ENCODE data around the gene KCTD5.

KCTD5 gene

DNA sequence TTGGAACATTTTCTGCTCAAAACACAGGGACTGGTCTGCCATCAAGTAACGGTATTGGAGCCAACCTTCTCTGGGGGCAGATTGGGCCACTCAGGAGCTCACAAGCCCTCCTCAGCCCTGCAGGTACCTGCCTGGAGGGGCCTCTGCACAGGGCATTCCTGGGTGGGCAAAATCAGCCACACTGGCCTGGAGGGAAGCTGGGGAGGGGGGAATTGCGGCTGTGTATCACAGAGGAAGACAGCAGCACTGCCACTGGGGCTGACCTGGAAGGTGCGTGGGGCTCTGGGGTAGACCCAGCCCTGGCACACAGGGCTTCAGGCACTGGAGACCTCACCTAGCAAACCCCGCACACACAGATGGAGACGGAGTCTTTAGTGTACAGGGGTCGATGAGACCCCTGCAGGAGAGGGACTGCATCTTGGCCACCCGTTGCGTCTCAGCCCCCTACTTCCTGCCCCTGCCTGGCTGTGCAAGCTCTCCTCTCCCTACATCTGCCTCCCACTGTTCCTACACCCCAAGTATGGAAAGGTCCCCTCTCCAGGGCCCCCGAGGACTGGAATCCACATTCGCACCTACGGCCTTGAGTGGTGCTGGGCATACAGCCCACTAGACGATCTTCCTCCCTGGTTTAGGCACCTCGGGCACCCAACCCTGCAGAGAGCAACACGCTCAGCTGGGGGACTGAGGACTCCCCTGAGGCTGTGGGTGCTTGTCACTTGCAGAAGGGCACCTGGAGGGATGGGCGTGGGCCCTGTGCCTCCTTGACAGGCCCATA lies 63.0 kb downstream of the KCTD5 start:
- no peak overlapping the region for H3K27ac ChIP-seq (ENCODE audit: low read depth, low read length, severe bottlenecking)
- no peaks in the 10 kb centered on the region for H3K4me1 ChIP-seq (ENCODE audit: control insufficient read depth, insufficient read depth, low read length, poor library complexity, severe bottlenecking)
- 81 to 87% methylated on average over 12 of the region's 15 CpGs for WGBS, 2 experiments (ENCODE audit: insufficient coverage in 2 of 2)
- H3K9me3 ChIP-seq (ENCODE audit: control insufficient read depth, low read length) = no peaks in the 10 kb centered on the region
- H3K36me3 ChIP-seq (ENCODE audit: control insufficient read depth, insufficient read depth, low read length) = no peaks in the 10 kb centered on the region
- H3K4me3 ChIP-seq (ENCODE audit: extremely low read depth, insufficient read depth, low read length, poor library complexity, severe bottlenecking) = no peak overlapping the region

DNA sequence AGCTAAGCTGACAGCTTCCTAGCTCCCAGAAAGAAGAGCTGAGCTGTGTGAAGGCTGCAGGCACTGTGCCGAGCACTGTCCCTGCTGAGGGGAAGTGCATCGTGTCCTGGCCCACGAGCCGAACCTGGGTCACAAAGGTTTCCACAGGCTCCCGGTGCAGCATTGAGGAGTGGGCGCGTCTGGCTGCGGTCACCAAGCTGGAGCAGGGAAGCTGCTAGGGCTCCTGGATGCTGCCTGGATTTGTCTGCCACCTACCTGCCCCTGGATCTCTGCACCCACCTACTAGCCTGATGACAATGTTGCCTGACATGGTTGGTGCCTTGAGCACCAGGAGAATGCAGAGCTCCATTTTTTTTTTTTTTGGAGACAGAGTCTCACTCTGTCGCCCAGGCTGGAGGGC lies 63.6 kb downstream of the KCTD5 start:
- H3K4me3 ChIP-seq (ENCODE audit: extremely low read depth, insufficient read depth, low read length, poor library complexity, severe bottlenecking) = no peak overlapping the region
- no peaks in the 10 kb centered on the region for H3K9me3 ChIP-seq (ENCODE audit: control insufficient read depth, low read length)
- 89 to 90% methylated on average over 8 of the region's 9 CpGs for WGBS, 2 experiments (ENCODE audit: insufficient coverage in 2 of 2)
- no peak overlapping the region for H3K27ac ChIP-seq (ENCODE audit: low read depth, low read length, severe bottlenecking)
- no peaks in the 10 kb centered on the region for H3K36me3 ChIP-seq (ENCODE audit: control insufficient read depth, insufficient read depth, low read length)
- peaks cover 1% of the 10 kb centered on the region for H3K4me1 ChIP-seq (ENCODE audit: control insufficient read depth, insufficient read depth, low read length, poor library complexity, severe bottlenecking)

DNA sequence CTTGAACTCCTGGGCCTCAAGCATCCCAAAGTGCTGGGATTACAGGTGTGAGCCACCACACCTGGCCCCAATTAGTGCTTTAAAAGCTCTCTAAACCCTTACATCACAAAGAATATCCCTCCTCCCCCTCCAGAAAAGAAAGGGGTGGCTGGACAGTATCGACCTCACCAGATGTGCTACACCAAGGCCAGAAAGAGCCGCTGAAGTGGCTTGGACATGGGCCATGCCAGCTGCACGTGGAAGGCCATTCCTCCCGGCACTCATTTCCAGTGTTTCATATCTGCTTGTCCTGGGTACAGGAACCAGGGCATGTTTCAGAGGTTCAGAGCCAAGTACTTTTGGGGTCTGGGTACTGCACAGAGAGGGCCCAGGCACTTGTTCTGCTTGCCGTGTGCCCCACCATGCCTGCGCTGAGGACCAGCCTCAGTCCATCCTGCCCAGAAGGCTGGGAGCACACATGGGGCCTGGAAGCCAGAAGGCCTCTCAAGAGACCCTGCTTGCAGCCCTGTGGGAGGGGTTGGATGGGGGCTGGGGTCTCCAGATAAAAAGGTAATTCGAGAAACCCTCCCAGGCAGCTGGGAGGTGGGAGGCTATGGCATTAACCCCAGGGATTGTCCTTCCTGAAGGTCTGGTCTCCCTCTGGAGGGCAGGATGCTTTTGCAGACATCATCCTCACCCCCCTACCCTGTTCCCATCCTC lies 66.6 kb downstream of the KCTD5 start:
- Histone ChIP-seq H3K27ac (ENCODE audit: low read depth, low read length, severe bottlenecking) (no peak overlapping the region), H3K4me1 (ENCODE audit: control insufficient read depth, insufficient read depth, low read length, poor library complexity, severe bottlenecking) (peaks cover 7% of the 10 kb centered on the region), H3K36me3 (ENCODE audit: control insufficient read depth, insufficient read depth, low read length) (peaks cover 3% of the 10 kb centered on the region), H3K9me3 (ENCODE audit: control insufficient read depth, low read length) (no peaks in the 10 kb centered on the region), H3K4me3 (ENCODE audit: extremely low read depth, insufficient read depth, low read length, poor library complexity, severe bottlenecking) (no peak overlapping the region)
- WGBS, 2 experiments (ENCODE audit: insufficient coverage in 2 of 2) = 98 to 100% methylated on average over 5 to 7 of the region's 7 CpGs

DNA sequence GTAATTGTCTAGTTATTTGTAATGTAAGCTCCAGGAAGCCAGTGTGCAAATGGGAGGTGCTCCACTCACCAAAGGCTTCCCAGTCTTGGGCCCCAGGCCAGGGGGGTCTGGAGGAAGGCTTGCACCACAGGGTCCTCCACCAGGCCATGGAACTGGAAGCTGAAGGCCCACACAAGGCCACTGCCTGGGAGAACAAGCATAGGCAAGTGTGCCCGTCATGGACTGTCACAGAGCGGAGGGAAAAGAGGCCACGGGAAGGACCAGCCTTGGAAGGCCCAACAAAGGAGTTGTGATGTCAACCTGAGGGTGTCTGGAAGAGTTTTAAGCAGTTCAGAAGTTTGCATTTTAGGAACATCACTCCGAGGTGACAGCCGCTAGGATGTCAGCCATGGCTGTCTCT lies 67.2 kb downstream of the KCTD5 start:
- Histone ChIP-seq H3K27ac (ENCODE audit: low read depth, low read length, severe bottlenecking) (no peak overlapping the region), H3K4me1 (ENCODE audit: control insufficient read depth, insufficient read depth, low read length, poor library complexity, severe bottlenecking) (peaks cover 9% of the 10 kb centered on the region), H3K36me3 (ENCODE audit: control insufficient read depth, insufficient read depth, low read length) (peaks cover 9% of the 10 kb centered on the region), H3K9me3 (ENCODE audit: control insufficient read depth, low read length) (no peaks in the 10 kb centered on the region), H3K4me3 (ENCODE audit: extremely low read depth, insufficient read depth, low read length, poor library complexity, severe bottlenecking) (no peak overlapping the region)
- 95 to 99% methylated on average over 4 to 5 of the region's 5 CpGs for WGBS, 2 experiments (ENCODE audit: insufficient coverage in 2 of 2)

DNA sequence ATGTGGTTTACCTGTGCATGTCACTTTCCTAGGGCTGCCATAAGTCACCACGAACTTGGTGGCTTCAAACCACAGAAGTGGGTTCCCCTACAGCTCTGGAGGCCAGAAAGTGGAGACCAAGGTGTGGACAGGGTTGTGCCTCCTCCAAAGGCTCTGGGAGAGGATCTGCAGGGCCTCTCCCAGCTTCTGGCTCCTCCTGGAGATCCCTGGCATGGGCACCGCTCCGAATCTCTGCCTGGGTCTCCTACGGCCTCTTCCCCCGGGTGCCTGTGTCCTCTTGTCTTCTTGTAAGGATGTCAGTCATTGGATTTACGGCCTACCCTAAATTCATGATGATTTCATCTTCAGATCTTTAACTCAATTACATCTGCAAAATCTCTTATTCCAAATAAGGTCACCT lies 67.6 kb downstream of the KCTD5 start:
- Histone ChIP-seq H3K4me3 (ENCODE audit: extremely low read depth, insufficient read depth, low read length, poor library complexity, severe bottlenecking) (no peak overlapping the region), H3K9me3 (ENCODE audit: control insufficient read depth, low read length) (no peaks in the 10 kb centered on the region), H3K27ac (ENCODE audit: low read depth, low read length, severe bottlenecking) (no peak overlapping the region), H3K36me3 (ENCODE audit: control insufficient read depth, insufficient read depth, low read length) (peaks cover 11% of the 10 kb centered on the region), H3K4me1 (ENCODE audit: control insufficient read depth, insufficient read depth, low read length, poor library complexity, severe bottlenecking) (peaks cover 13% of the 10 kb centered on the region)
- WGBS, 2 experiments (ENCODE audit: insufficient coverage in 2 of 2) = 92 to 94% methylated on average over 4 to 6 of the region's 6 CpGs

DNA sequence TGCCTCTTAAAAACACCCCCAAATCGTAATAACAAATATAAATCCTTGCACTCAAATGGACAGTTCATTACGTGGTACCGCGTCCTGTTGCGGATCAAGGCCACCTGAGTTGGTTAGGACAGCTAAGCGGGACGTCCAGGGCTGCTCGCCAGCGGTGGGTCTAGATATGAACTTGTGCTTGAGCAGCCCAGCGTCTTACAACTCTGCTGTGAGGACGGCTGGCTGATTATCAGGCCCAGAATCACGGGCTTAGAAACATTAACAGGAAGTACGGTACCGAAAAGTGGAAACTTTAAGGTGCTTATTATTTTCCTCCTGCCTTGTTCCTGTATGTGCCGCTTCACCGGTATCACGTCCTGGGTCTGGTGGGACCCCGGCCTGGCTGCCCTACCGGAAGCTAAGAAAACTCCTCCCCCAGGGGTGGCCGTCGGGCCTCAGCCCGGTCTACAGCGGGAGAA lies 69.3 kb downstream of the KCTD5 start:
- WGBS, 2 experiments (ENCODE audit: insufficient coverage in 2 of 2) = 27 to 28% methylated on average over 21 to 23 of the region's 23 CpGs
- Histone ChIP-seq H3K4me1 (ENCODE audit: control insufficient read depth, insufficient read depth, low read length, poor library complexity, severe bottlenecking) (peaks cover 16% of the 10 kb centered on the region), H3K36me3 (ENCODE audit: control insufficient read depth, insufficient read depth, low read length) (peaks cover 27% of the 10 kb centered on the region), H3K9me3 (ENCODE audit: control insufficient read depth, low read length) (no peaks in the 10 kb centered on the region), H3K27ac (ENCODE audit: low read depth, low read length, severe bottlenecking) (peak overlapping the region; percentile 100), H3K4me3 (ENCODE audit: extremely low read depth, insufficient read depth, low read length, poor library complexity, severe bottlenecking) (peak overlapping the region; percentile 90)

DNA sequence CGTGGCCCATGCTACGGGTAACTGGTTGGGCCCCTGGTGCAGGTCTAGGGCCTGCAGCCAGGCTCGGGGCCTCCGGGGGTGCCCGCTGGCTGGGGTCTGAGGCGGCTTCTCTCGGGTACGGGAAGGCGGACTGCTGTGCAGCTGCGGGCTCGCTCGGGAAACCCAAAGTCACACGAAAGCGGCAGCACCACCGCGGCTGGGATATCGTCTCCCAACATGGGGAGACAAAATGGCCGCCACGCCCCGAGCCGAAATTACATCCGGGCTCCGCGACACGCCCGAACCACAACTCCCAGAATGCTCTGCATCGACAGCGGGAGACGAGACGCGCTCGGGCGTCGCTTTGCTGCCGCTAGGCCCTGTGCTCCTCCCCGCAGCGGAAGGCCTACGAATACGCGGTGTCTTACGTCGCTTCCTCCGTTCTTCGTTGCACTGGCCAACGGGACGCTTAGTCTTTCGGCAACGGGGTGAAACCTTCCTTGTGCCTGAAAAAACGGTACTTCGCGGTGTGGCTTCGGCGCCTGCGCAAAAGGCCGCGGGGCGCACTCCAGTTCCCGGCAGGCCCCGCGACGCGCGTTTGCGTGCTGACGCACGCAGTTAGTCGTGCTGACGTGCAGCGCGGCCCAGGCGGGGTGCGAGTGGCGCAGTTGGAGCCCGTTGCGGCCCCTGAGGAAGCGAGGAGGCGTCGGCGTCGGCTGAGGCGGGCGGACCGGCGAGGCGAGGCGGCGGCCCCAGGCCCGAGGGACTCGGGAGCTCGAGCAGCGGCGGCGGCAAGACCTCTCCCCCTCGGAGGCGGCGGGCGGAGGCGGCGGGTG lies 69.9 kb downstream of the KCTD5 start, which contains the start of gene SRRM2:
SRRM2 (plus strand) TSS at position 604 of the 815 bp plus-strand sequence. CDS start 3,727 bp downstream, outside the sequence.
- H3K27ac ChIP-seq (ENCODE audit: low read depth, low read length, severe bottlenecking) = peak within 1 kb of the TSS; percentile 100
- H3K4me1 ChIP-seq (ENCODE audit: control insufficient read depth, insufficient read depth, low read length, poor library complexity, severe bottlenecking) = peaks cover 16% of the 10 kb centered on the region
- peaks cover 33% of the 10 kb centered on the region for H3K36me3 ChIP-seq (ENCODE audit: control insufficient read depth, insufficient read depth, low read length)
- WGBS, 2 experiments (ENCODE audit: insufficient coverage in 2 of 2) = 0 to 1% methylated on average over 85 to 89 of the region's 99 CpGs
- H3K4me3 ChIP-seq (ENCODE audit: extremely low read depth, insufficient read depth, low read length, poor library complexity, severe bottlenecking) = peak within 1 kb of the TSS; percentile 90
- H3K9me3 ChIP-seq (ENCODE audit: control insufficient read depth, low read length) = no peaks in the 10 kb centered on the region

DNA sequence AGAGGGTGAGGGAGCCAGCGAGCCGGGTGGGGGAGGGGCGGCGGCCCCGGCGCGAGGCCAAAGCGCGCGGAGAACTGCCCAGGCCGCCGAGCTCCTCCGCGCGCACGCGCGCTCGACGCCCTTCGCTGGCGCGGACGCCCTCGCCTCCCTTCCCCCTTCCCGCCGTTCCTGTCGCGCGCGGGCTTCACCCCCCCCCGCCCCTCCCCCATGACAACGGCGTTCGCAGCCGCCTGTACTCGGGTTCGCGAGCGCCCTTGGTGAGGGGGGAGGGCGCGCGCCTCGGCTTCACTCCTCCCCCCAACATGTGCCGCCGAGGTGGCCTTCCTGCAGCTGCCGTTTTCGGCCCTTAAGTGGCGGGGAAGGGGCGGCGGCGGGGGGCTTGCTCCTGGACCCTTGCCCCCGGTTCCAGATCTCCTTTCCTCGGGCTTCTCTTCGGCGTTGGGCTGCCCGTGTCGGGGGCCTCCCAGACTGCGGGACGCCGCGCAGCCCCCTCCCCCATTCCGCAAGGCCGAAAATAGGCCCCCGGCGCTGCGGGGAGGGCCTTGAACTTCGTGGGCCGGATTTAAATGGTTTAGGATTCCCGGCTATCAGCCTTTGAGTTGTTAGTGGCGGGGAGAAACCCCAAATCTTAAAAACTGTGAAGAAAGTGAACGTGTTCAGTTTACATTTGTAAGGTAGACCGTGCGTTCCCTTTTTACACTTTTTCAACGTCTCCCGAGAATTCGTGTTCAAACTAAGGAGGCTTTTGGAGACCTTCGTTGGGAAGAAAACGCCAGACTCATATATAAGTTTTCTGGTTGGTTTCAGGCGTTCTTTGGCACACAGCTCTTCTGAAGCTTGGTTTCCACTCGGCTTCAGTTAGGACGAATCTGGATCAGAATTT lies 70.8 kb downstream of the KCTD5 start:
- Histone ChIP-seq H3K36me3 (ENCODE audit: control insufficient read depth, insufficient read depth, low read length) (peaks cover 41% of the 10 kb centered on the region), H3K4me3 (ENCODE audit: extremely low read depth, insufficient read depth, low read length, poor library complexity, severe bottlenecking) (peak overlapping the region; percentile 90)
- 0 to 1% methylated on average over 33 to 36 of the region's 82 CpGs for WGBS, 2 experiments (ENCODE audit: insufficient coverage in 2 of 2)

DNA sequence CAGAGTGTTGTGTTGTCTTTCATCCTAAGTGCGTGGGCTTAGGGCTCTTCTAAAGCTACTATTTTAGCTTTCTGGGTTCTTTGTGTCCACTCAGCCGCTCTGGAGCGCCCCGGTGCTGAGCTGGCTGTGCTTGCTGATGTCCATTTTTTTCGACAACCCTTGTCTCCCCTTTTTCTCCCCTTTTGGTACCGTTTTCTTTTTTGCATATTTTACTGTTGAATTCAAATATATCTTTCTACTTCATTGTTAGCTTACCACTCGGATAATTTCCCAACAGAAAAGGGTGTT lies 71.4 kb downstream of the KCTD5 start:
- no peaks in the 10 kb centered on the region for H3K9me3 ChIP-seq (ENCODE audit: control insufficient read depth, low read length)
- WGBS, 2 experiments (ENCODE audit: insufficient coverage in 2 of 2) = 0% methylated on average over 4 of the region's 7 CpGs
- peaks cover 16% of the 10 kb centered on the region for H3K4me1 ChIP-seq (ENCODE audit: control insufficient read depth, insufficient read depth, low read length, poor library complexity, severe bottlenecking)
- peaks cover 47% of the 10 kb centered on the region for H3K36me3 ChIP-seq (ENCODE audit: control insufficient read depth, insufficient read depth, low read length)
- peak overlapping the region; percentile 100 for H3K27ac ChIP-seq (ENCODE audit: low read depth, low read length, severe bottlenecking)
- peak overlapping the region; percentile 90 for H3K4me3 ChIP-seq (ENCODE audit: extremely low read depth, insufficient read depth, low read length, poor library complexity, severe bottlenecking)

More for the DNA sequence above, 70.8 kb downstream of the KCTD5 start:
- Histone ChIP-seq H3K4me1 (ENCODE audit: control insufficient read depth, insufficient read depth, low read length, poor library complexity, severe bottlenecking) (peaks cover 16% of the 10 kb centered on the region), H3K9me3 (ENCODE audit: control insufficient read depth, low read length) (no peaks in the 10 kb centered on the region), H3K27ac (ENCODE audit: low read depth, low read length, severe bottlenecking) (peak overlapping the region; percentile 100)

DNA sequence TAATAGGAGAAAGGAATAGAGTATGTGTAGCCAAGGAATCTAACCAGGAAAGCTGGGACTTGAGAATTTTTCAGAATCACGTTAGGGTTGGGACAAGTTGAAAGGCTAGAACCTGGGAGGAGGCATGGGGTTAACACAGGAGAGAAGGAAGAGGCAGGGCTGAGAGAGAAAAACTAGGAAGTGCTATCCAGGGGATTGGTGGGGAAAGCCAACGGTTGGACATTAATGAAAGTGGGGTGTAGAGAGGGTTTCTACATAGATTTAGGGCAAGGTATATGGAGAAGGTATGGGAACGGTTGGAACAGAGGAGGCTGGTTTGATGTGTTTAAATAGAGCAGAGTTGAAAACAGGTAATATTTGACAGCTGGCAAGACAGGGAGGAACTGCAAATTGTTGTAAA lies 72.8 kb downstream of the KCTD5 start:
- H3K36me3 ChIP-seq (ENCODE audit: control insufficient read depth, insufficient read depth, low read length) = peaks cover 62% of the 10 kb centered on the region
- H3K9me3 ChIP-seq (ENCODE audit: control insufficient read depth, low read length) = no peaks in the 10 kb centered on the region
- WGBS, 2 experiments (ENCODE audit: insufficient coverage in 2 of 2) = 64 to 68% methylated on average over 3 of the region's 3 CpGs
- H3K27ac ChIP-seq (ENCODE audit: low read depth, low read length, severe bottlenecking) = no peak overlapping the region
- H3K4me3 ChIP-seq (ENCODE audit: extremely low read depth, insufficient read depth, low read length, poor library complexity, severe bottlenecking) = peak overlapping the region; percentile 90
- peaks cover 16% of the 10 kb centered on the region for H3K4me1 ChIP-seq (ENCODE audit: control insufficient read depth, insufficient read depth, low read length, poor library complexity, severe bottlenecking)
